Measurements from ENCODE around the gene PLCD3. TPM values are rescaled to one million over a fixed set of nuclear protein-coding genes. Genes with fewer than 3 reads are reported as not detected.

The PLCD3 gene
- total RNA-seq, 4 donors from 2014 or later: 38.6 to 186 (median 75.1) TPM

DNA sequence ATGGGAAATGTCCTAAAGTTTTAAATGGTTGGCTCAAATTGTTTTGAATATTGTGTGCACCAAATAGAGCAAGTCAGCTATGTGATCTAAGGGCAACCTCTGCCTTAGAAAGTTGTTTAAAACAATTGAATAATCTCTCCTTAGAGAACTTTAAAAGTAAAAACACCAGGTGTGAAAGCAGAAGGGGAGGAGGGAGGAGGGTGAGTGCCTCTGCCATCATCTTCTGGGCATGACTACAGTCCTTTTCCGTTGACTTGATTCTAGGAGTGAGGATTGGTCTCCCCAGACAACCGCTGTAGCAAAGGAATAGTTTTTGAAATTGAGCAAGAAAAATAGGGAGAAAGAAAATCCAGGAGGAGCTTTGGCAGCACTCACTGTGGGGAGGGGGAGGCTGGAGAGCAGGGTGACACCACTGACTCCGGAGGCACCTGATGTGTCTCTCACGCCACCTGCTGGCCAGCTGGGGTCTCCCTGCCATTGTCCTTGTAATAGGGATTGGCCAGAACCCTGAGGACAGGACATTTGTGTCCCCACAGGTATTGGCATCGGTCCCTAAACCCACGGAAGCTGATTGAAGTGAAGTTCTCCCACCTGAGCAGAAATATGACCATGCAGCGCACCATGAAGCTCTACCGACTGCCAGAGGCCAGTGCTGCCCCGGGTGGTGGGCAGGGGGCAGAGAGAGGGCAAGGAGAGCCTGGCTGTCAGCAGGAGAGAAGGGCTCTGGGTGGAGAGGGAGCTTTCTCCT, 33.3 kb downstream of the PLCD3 start:
- TF ChIP-seq POLR2A (IDR thresholded peaks at IDR 0.05): no peak
- TF ChIP-seq, protein P1, sequence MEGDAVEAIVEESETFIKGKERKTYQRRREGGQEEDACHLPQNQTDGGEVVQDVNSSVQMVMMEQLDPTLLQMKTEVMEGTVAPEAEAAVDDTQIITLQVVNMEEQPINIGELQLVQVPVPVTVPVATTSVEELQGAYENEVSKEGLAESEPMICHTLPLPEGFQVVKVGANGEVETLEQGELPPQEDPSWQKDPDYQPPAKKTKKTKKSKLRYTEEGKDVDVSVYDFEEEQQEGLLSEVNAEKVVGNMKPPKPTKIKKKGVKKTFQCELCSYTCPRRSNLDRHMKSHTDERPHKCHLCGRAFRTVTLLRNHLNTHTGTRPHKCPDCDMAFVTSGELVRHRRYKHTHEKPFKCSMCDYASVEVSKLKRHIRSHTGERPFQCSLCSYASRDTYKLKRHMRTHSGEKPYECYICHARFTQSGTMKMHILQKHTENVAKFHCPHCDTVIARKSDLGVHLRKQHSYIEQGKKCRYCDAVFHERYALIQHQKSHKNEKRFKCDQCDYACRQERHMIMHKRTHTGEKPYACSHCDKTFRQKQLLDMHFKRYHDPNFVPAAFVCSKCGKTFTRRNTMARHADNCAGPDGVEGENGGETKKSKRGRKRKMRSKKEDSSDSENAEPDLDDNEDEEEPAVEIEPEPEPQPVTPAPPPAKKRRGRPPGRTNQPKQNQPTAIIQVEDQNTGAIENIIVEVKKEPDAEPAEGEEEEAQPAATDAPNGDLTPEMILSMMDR (IDR thresholded peaks at IDR 0.05 in 4 of 5, conservative IDR thresholded peaks at IDR 0.05 in 1 of 5): peak; percentile 88 to 94 (median 91)
- Histone ChIP-seq H3K4me1 (peaks cover 41 to 60% of the 10 kb centered on the region in 2 donors), H3K27ac (peak overlapping the region; percentile 18 to 97 (median 80)), H3K4me3 (no peak overlapping the region), H3K36me3 (peaks cover 0 to 85% of the 10 kb centered on the region in 2 donors), H3K27me3 (no peaks in the 10 kb centered on the region), H3K9me3 (no peaks in the 10 kb centered on the region)
- ATAC-seq: peak; percentile 79 to 83
- intact Hi-C loops (cut with DNase I; ENCODE audit: low total_unique reads): loop anchor here (1.0 to 5.0 kb wide), 4 partner anchors 37 to 178 kb away; partner anchors contain the start of genes DCAKD and NMT1
- DNase-seq: peak; percentile 80 to 89
- in situ Hi-C loops (cut with MboI; ENCODE audit: low sequenced_read_pairs in 4 of 4): loop anchor here in 1 of 4 donors (5.0 kb wide), 1 partner anchor 182 kb away; the partner anchor contains the start of gene GFAP

DNA sequence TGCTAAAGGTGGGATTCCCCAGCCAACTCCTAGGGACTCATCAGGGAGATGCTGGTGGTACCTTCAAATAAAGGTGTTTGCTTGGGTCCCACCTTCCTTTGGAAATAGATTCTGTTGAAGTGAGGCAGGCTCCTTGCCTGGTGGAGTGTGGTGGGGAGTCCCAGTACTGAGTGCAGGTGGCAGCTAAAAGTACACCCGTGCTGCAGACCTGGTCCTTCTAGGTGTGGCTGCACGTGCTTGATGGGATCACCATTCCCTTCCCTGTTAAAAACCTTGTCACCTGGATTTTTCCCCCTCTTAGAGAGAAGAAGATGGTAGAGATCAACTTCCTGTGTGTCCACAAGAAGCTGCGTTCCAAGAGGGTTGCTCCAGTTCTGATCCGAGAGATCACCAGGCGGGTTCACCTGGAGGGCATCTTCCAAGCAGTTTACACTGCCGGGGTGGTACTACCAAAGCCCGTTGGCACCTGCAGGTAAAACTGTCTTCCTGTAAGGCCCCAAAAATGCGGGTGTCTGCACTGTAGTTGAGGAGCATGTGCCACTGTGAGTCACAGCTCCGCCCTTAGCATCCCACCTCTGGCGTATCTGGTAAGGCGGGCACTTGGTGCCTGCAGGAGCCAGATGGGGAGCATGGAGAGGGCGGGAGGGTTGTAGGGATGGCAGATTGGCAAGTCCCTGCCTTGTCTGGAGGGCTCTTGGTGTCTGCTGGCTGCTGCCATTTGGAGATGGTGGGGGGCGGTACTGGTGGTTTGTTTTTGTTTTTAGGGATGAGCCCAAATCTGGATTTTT, 34.0 kb downstream of the PLCD3 start:
- in situ Hi-C loops (cut with MboI; ENCODE audit: low sequenced_read_pairs in 4 of 4) (loop anchor here in 1 of 4 donors (5.0 kb wide), 1 partner anchor 181 kb away; the partner anchor contains the start of gene GFAP), intact Hi-C loops (cut with DNase I; ENCODE audit: low total_unique reads) (loop anchor here (2.0 to 5.0 kb wide), 3 partner anchors 36 to 177 kb away; partner anchors contain the start of genes DCAKD and NMT1)
- DNase-seq (no peak), ATAC-seq (no peak)
- H3K4me1 ChIP-seq: peaks cover 41 to 60% of the 10 kb centered on the region in 2 donors
- H3K27ac ChIP-seq: peak overlapping the region; percentile 18 to 97 (median 80)
- H3K9me3 ChIP-seq: no peaks in the 10 kb centered on the region
- TF ChIP-seq, protein P1 (IDR thresholded peaks at IDR 0.05 in 4 of 5, conservative IDR thresholded peaks at IDR 0.05 in 1 of 5): no peak
- TF ChIP-seq POLR2A (IDR thresholded peaks at IDR 0.05): no peak
- no peak overlapping the region for H3K4me3 ChIP-seq
- no peaks in the 10 kb centered on the region for H3K27me3 ChIP-seq
- H3K36me3 ChIP-seq: peaks cover 0 to 81% of the 10 kb centered on the region in 2 donors

DNA sequence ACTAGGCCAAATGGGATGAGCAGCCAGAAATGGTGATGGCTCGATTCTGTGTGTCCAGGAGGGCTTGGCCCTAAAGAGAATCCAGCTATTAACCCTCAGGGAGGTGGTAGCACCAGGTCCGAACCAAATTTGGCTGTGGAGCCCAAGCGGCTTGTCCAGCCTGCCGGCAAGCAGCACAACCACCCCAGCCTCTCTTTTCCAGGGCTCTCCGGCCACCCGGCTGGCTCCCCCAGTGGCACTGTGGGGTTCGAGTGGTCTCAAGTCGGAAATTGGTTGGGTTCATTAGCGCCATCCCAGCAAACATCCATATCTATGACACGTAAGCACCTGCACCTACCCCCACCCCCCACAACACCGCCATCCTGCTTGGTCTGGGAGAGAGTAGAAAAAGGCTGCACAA, 35.4 kb downstream of the PLCD3 start:
- no peaks in the 10 kb centered on the region for H3K9me3 ChIP-seq
- DNase-seq: no peak
- TF ChIP-seq, protein P1 (IDR thresholded peaks at IDR 0.05 in 4 of 5, conservative IDR thresholded peaks at IDR 0.05 in 1 of 5): no peak
- TF ChIP-seq POLR2A (IDR thresholded peaks at IDR 0.05): no peak
- H3K27ac ChIP-seq: peak overlapping the region; percentile 88 to 97 (median 96)
- no peak for ATAC-seq
- peaks cover 0 to 68% of the 10 kb centered on the region in 2 donors for H3K36me3 ChIP-seq
- H3K27me3 ChIP-seq: no peaks in the 10 kb centered on the region
- peaks cover 42 to 60% of the 10 kb centered on the region in 2 donors for H3K4me1 ChIP-seq
- in situ Hi-C loops (cut with MboI; ENCODE audit: low sequenced_read_pairs in 4 of 4): loop anchor here in 1 of 4 donors (5.0 kb wide), 1 partner anchor 180 kb away; the partner anchor contains the start of gene GFAP
- intact Hi-C loops (cut with DNase I; ENCODE audit: low total_unique reads): loop anchor here (2.0 to 5.0 kb wide), 3 partner anchors 14 to 36 kb away; partner anchors contain the start of genes NMT1 and PLCD3
- H3K4me3 ChIP-seq: no peak overlapping the region

DNA sequence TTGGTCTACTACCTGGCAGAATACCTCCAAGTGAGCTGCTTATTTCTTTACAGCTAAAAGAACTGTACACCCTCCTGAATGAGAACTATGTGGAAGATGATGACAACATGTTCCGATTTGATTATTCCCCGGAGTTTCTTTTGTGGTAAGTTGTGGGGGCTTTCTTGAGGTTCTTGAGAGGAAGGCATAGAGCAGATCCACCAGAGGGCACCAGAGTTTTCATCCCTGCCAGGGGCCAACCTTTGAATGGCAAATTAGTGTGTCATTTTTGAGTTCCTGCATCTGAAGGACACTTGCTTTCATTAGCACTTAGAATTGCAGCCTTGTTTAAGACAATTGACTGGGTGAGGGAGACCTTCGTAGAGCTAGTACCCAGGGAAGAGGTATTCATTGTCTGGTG, 36.2 kb downstream of the PLCD3 start:
- intact Hi-C loops (cut with DNase I; ENCODE audit: low total_unique reads): loop anchor here (2.0 to 5.0 kb wide), 3 partner anchors 15 to 37 kb away; partner anchors contain the start of genes NMT1 and PLCD3
- peaks cover 47 to 60% of the 10 kb centered on the region in 2 donors for H3K4me1 ChIP-seq
- no peak for ATAC-seq

More for the DNA sequence above, 36.2 kb downstream of the PLCD3 start:
- peak overlapping the region; percentile 88 to 97 (median 96) for H3K27ac ChIP-seq
- H3K27me3 ChIP-seq: no peaks in the 10 kb centered on the region
- in situ Hi-C loops (cut with MboI; ENCODE audit: low sequenced_read_pairs in 4 of 4): loop anchor here in 1 of 4 donors (5.0 kb wide), 1 partner anchor 179 kb away; the partner anchor contains the start of gene GFAP
- no peak for TF ChIP-seq POLR2A (IDR thresholded peaks at IDR 0.05)
- TF ChIP-seq, protein P1 (IDR thresholded peaks at IDR 0.05 in 4 of 5, conservative IDR thresholded peaks at IDR 0.05 in 1 of 5): peak; percentile 27 to 56 (median 47)
- H3K4me3 ChIP-seq: no peak overlapping the region
- H3K36me3 ChIP-seq: peaks cover 0 to 68% of the 10 kb centered on the region in 2 donors
- no peak for DNase-seq
- no peaks in the 10 kb centered on the region for H3K9me3 ChIP-seq

All from gastrocnemius medialis (tissue), 4 donors.